WI38 (cell line): ENCODE results near the gene RBSN.

Experiments
- H3K4me3 ChIP-seq: 2 replicates; pipeline ENCODE4 v1.5.1; 2011; ENCODE audit warnings: low read depth, mild to moderate bottlenecking, control low read depth, low read length
- TF ChIP-seq, protein P1 (sequence below): IDR thresholded peaks from 2 replicates; pipeline ENCODE4 v1.5.1; 2012; ENCODE audit warnings: low read depth, mild to moderate bottlenecking, control low read depth, low read length

Gene RBSN

GRCh38 chr3:15083252-15083651 is 15.7 kb downstream of the RBSN start:
- H3K4me3 ChIP-seq, result no peak overlapping the region
- TF ChIP-seq, protein P1, sequence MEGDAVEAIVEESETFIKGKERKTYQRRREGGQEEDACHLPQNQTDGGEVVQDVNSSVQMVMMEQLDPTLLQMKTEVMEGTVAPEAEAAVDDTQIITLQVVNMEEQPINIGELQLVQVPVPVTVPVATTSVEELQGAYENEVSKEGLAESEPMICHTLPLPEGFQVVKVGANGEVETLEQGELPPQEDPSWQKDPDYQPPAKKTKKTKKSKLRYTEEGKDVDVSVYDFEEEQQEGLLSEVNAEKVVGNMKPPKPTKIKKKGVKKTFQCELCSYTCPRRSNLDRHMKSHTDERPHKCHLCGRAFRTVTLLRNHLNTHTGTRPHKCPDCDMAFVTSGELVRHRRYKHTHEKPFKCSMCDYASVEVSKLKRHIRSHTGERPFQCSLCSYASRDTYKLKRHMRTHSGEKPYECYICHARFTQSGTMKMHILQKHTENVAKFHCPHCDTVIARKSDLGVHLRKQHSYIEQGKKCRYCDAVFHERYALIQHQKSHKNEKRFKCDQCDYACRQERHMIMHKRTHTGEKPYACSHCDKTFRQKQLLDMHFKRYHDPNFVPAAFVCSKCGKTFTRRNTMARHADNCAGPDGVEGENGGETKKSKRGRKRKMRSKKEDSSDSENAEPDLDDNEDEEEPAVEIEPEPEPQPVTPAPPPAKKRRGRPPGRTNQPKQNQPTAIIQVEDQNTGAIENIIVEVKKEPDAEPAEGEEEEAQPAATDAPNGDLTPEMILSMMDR, result no peak

GRCh38 chr3:15081960-15082664 is 16.8 kb downstream of the RBSN start:
- H3K4me3 ChIP-seq, result no peak overlapping the region
- TF ChIP-seq, protein P1, result no peak

GRCh38 chr3:15079091-15079490 is 19.9 kb downstream of the RBSN start:
- TF ChIP-seq, protein P1, result no peak
- H3K4me3 ChIP-seq, result no peak overlapping the region

- no peak overlapping the region for H3K4me3 ChIP-seq
Observed at GRCh38 chr3:15074500-15074899, 24.4 kb downstream of the RBSN start.

DNA sequence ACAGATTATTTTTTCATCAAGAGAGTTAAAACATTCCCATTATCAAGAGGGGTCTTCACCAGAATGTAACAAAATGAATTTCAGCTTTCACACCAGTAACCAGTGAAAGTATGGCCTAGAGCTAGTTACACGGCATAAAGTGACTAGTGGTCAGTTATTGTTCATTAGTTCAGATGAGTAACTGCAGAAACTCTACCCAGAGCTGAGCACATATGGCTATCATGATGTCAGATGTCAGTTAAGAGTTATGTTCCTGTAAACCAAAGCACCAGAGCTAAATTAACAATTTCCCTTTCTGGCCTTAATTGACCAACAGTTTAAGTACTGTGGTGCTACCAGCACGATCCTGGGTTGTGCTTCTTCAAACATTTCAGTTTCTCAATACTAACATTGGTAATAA is 27.2 kb downstream of the RBSN start:
- TF ChIP-seq, protein P1, result no peak
- no peak overlapping the region for H3K4me3 ChIP-seq

More at GRCh38 chr3:15074500-15074899, 24.4 kb downstream of the RBSN start:
- TF ChIP-seq, protein P1, result no peak

- H3K4me3 ChIP-seq, result no peak overlapping the region
- TF ChIP-seq, protein P1, result no peak
Observed at GRCh38 chr3:15069441-15069840, 29.5 kb downstream of the RBSN start.

- TF ChIP-seq, protein P1, result no peak
- H3K4me3 ChIP-seq, result no peak overlapping the region
Observed at GRCh38 chr3:15066467-15066866, 32.5 kb downstream of the RBSN start.
